Adrenal gland (tissue), 12 donors: Measurements from ENCODE around the gene CRELD2. TPM values are rescaled to one million over a fixed set of nuclear protein-coding genes. Genes with fewer than 3 reads are reported as not detected.

Source experiments
- DNase-seq, 7 donors: peaks; one replicate each; pipeline ENCODE4 v3.0.0-alpha.2; 2019 to 2020
- H3K27ac ChIP-seq, 5 donors: fragments of 200-600 bp; sonication (generic) in 4 of 5; 1 replicate in 3 of 5; 2 replicates in 2 of 5; pipeline versions ENCODE4 v1.5.1 to v1.8.0; 2016 to 2020; ENCODE audit warnings: mild to moderate bottlenecking in 1 of 5
- H3K27me3 ChIP-seq: fragments of 200-600 bp; 2 replicates; pipeline ENCODE4 v1.8.0; 2021
- H3K36me3 ChIP-seq, 2 donors: fragments of 200-600 bp; replicated peaks in 1 of 2; 1 replicate in 1 of 2; 2 replicates in 1 of 2; pipeline versions ENCODE4 v1.5.1 to v1.8.0; 2018 to 2022
- H3K4me1 ChIP-seq, 2 donors: fragments of 200-600 bp; replicated peaks in 1 of 2; 1 replicate in 1 of 2; 2 replicates in 1 of 2; pipeline versions ENCODE4 v1.5.1 to v1.8.0; 2018 to 2021
- H3K4me3 ChIP-seq, 4 donors: fragments of 200-600 bp; sonication (generic) in 3 of 4; one replicate each; pipeline ENCODE4 v1.5.1; 2016 to 2018
- H3K9me3 ChIP-seq, 3 donors: fragments of 200-600 bp; sonication (generic) in 1 of 3; replicated peaks in 1 of 3; 1 replicate in 2 of 3; 2 replicates in 1 of 3; pipeline versions ENCODE4 v1.5.1 to v1.8.0; 2016 to 2021
- CTCF ChIP-seq, 6 experiments: fragments of 450-650 bp in 4 of 6; fragments of 200-600 bp in 2 of 6; sonication (generic) in 1 of 6; IDR thresholded peaks; 1 replicate in 5 of 6; 2 replicates in 1 of 6; pipeline versions ENCODE4 v1.5.1 to v1.8.0; 2016 to 2021; ENCODE audit warnings: antibody characterized with exemption in 6 of 6, mild to moderate bottlenecking in 2 of 6, moderate library complexity in 1 of 6
- POLR2A ChIP-seq, 2 donors: fragments of 450-650 bp; IDR thresholded peaks; one replicate each; pipeline ENCODE4 v1.6.1; 2017; ENCODE audit warnings: antibody characterized with exemption in 2 of 2, mild to moderate bottlenecking in 2 of 2, moderate library complexity in 1 of 2
- WGBS, 4 donors: extraction: QIAGEN DNeasy Blood & Tissue Kit in 2 of 4; methylation state at CpG; one replicate each; pipeline versions ENCODE4 v1.1.5 to v1.1.7; 2013 to 2017; 5-methylcytosine and 5-hydroxymethylcytosine counted together
- intact Hi-C, 2 donors: fragments of 100-400 bp; cut with DNase I; formaldehyde crosslinking; loops; one replicate each; pipeline versions ENCODE4 v1.14.1 to v1.15.0; 2022 to 2023
- polyA plus RNA-seq, 3 donors: library from polyadenylated mRNA; stranded (reverse); fragments of 200-250 nt in 2 of 3; fragments of 350-450 nt in 1 of 3; fragmentation: Illumina TruSeq in 1 of 3; extraction: RNeasy Lipid Tissue Mini Kit (QIAGEN cat#74804) in 1 of 3; gene quantifications; one replicate each; pipeline ENCODE4 v1.2.3, GENCODE V29; 2013 to 2014
- total RNA-seq, 9 donors: library from RNA; depleted of rRNA in 4 of 9; stranded (reverse); fragments of >200 nt in 4 of 9; fragments of 120-200 nt in 1 of 9; fragmentation: NEBNext Ultra II Directional in 1 of 9; extraction: Animal tissue kit (Norgen Biotek cat#: 25700) in 1 of 9; gene quantifications; one replicate each; pipeline versions ENCODE4 v1.1.0 to v1.2.4, GENCODE V29; 2013 to 2023
- donor health status: healthy with polysubstance abuse.
- donor health status: Bipolar disorder and iron deficiency.
- donor health status: DM: yes; HTN: yes; CAD: no.
- donor health status: DM: no; HTN: no; CAD: no.
- donor health status: DM: no; HTN: no; CAD: no.
- donor health status: DM: yes; HTN: yes; CAD: no.

The CRELD2 gene
- total and polyA plus RNA-seq, 12 donors: 14.5 to 63.4 (median 36.2) TPM

DNA sequence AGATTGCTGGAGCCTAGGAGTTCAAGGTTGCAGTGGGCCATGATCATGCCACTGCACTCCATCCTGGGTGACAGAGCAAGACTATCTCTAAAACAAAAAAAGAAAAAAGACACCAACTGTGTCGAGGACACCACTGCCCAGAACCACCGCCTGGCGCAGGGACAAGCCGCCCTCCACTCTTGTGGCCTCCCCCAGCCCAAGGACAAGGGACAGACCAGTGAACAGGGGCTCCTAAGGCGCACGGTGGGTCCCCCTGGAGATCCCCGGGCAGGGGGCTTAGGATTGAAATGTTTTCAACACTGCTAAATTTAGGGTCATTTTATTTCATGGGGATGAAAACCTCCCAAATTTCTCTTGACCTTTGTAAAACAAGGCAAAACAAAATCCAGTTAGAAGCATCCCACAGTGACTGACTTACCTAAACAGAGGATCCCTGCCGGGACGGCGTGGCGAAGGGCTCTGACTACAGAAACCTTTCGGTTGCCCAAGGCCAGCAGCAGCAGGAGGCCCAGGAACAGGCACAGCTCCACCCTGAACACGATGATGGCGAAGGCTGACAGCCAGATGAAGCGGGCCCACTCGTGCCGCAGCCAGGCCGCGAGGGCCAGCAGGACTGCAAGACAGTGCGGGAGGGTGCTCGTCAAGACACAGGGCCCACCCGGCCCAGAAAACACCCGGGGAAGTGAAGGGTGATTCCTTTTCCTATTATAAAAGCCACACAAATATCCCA lies 8.8 kb upstream of the CRELD2 start:
- TF ChIP-seq CTCF (IDR thresholded peaks at IDR 0.05) (no peak), POLR2A (IDR thresholded peaks at IDR 0.05) (no peak)
- Histone ChIP-seq H3K27me3 (no peaks in the 10 kb centered on the region), H3K4me3 (no peak overlapping the region), H3K36me3 (peaks cover 0 to 28% of the 10 kb centered on the region in 2 donors), H3K4me1 (no peaks in the 10 kb centered on the region), H3K9me3 (no peaks in the 10 kb centered on the region), H3K27ac (no peak overlapping the region)
- WGBS, 4 donors: 89 to 95% (median 93%) methylated on average over 15 to 23 of the region's 23 CpGs
- DNase-seq: no peak
- intact Hi-C loops: loop anchor here (10.0 kb wide), 2 partner anchors 55 to 125 kb away; partner anchors contain the start of gene ZBED4 (in 2 of the 2)

DNA sequence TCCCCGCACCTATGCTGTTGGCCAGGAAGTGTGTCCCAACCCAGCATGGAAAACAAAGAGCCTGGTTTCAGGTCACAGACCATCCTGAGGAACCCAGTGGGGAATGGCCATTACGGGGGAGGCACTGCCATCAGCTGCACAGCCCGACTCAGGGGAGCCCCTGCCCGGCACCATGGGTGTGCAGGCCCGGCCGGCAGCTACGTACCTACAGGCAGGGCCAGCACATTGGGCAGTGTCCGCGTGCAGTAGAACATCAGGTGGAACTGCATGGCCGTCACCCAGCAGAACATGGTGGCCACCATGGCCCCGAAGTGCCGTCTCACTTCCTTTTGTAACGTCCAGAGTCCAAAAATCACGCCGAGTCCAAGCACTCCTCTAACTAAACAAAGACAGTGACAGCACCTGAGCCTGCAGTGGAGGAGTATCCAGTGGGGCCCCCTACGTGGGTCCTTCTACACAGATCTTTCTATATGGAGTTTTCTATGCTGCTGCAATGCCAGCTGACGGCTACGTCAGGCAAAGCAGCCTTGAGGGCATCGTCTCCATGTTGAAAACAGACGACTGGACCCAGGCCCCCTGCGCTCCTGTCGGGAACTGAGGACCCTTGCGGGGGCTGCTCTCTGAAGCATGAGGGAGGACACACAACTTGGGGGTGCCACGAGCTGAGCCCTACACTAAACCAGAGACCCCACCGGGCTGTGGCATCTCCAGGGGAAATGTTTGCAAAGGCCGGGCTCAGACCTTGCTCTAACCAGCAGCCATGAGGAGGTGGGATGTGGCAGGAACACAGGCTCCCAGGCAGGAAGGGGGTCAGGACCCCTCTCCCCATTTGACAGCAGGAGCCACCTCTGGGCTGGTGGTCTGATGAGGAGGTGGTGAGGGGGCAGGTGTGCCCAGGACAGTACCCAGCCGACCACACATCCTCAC lies 7.9 kb upstream of the CRELD2 start:
- H3K27ac ChIP-seq: no peak overlapping the region
- TF ChIP-seq POLR2A (IDR thresholded peaks at IDR 0.05) (no peak), CTCF (IDR thresholded peaks at IDR 0.05) (no peak)
- intact Hi-C loops: loop anchor here (10.0 kb wide), 2 partner anchors 56 to 126 kb away; partner anchors contain the start of gene ZBED4 (in 2 of the 2)
- 93 to 96% (median 94%) methylated on average over 16 to 27 of the region's 27 CpGs for WGBS, 4 donors
- no peak overlapping the region for H3K4me3 ChIP-seq
- H3K27me3 ChIP-seq: no peaks in the 10 kb centered on the region
- peaks cover 0 to 28% of the 10 kb centered on the region in 2 donors for H3K36me3 ChIP-seq
- DNase-seq: no peak
- H3K4me1 ChIP-seq: no peaks in the 10 kb centered on the region
- no peaks in the 10 kb centered on the region for H3K9me3 ChIP-seq

DNA sequence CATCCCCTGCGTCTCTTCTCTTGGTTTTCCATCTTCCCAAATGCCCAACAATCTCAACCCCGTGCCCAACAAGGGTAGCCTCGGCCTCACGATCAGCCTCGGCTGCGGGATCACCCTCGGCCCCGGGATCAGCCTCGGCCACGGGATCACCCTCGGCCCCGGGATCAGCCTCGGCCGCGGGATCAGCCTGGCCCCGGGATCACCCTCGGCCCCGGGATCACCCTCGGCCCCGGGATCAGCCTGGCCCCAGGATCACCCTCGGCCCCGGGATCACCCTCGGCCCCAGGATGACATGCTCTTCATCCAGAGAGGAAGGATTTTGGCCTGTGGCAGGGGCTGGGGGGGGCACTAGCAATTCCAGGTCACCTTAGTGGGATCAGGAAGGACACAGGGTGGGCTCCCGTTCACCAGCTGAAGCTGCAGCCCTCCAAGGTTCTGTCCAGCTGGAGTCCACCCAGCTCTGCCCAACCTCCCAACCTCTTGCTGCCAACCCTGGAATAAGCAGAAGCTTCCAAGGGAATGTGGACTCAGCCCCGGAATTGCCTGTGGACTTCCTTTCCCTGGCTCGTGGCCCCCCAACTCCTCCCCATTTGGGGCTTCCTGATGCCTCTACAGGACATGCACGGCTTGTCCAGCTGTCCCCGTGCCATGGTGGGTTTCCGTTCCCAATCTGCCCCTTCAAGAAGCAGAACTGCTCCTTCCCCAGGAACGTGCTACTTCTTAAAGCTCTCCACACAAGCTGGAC lies 6.4 kb upstream of the CRELD2 start:
- TF ChIP-seq CTCF (IDR thresholded peaks at IDR 0.05) (no peak), POLR2A (IDR thresholded peaks at IDR 0.05) (no peak)
- intact Hi-C loops: loop anchor here (10.0 kb wide), 2 partner anchors 57 to 127 kb away; partner anchors contain the start of gene ZBED4 (in 2 of the 2)
- Histone ChIP-seq H3K4me1 (peaks cover under 1 to 1% of the 10 kb centered on the region in 2 donors), H3K4me3 (no peak overlapping the region), H3K27me3 (no peaks in the 10 kb centered on the region), H3K9me3 (no peaks in the 10 kb centered on the region), H3K36me3 (peaks cover 0 to 23% of the 10 kb centered on the region in 2 donors), H3K27ac (no peak overlapping the region)
- DNase-seq: no peak
- 93 to 94% (median 93%) methylated on average over 25 to 30 of the region's 30 CpGs for WGBS, 4 donors
